ENCODE results near the gene STIM1.
A peak's percentile ranks its signal among the peaks of the same experiment; 100 is the strongest.

The STIM1 gene

GRCh38 chr11:4087551-4087950, 232.1 kb downstream of the STIM1 start:
- peak; percentile 24 for FAIRE-seq
- TF ChIP-seq TAF1 (IDR thresholded peaks at IDR 0.05; ENCODE audit: borderline replicate concordance, low read depth, low read length) (no peak), POLR2A (IDR thresholded peaks at IDR 0.05; ENCODE audit: low read depth, low read length) (no peak), POLR2AphosphoS5 (IDR thresholded peaks at IDR 0.05; ENCODE audit: low read depth, low read length) (no peak)
- DNase-seq (ENCODE audit: insufficient read length): no peak

- DNase-seq (ENCODE audit: insufficient read length) (no peak), FAIRE-seq (no peak)
- no peak for TF ChIP-seq TAF1 (IDR thresholded peaks at IDR 0.05; ENCODE audit: borderline replicate concordance, low read depth, low read length)
- TF ChIP-seq POLR2A (IDR thresholded peaks at IDR 0.05; ENCODE audit: low read depth, low read length): no peak
- no peak for TF ChIP-seq POLR2AphosphoS5 (IDR thresholded peaks at IDR 0.05; ENCODE audit: low read depth, low read length)
These were observed 234.8 kb downstream of the STIM1 start for GRCh38 chr11:4090258-4090657.

GRCh38 chr11:4092026-4092425, 236.6 kb downstream of the STIM1 start:
- no peak for DNase-seq (ENCODE audit: insufficient read length)
- no peak for FAIRE-seq
- TF ChIP-seq TAF1 (IDR thresholded peaks at IDR 0.05; ENCODE audit: borderline replicate concordance, low read depth, low read length) (no peak), POLR2AphosphoS5 (IDR thresholded peaks at IDR 0.05; ENCODE audit: low read depth, low read length) (no peak), POLR2A (IDR thresholded peaks at IDR 0.05; ENCODE audit: low read depth, low read length) (no peak)

GRCh38 chr11:4093519-4094347, 238.3 kb downstream of the STIM1 start:
- DNase-seq (ENCODE audit: insufficient read length): no peak
- peak; percentile 89 for FAIRE-seq
- TF ChIP-seq TAF1 (IDR thresholded peaks at IDR 0.05; ENCODE audit: borderline replicate concordance, low read depth, low read length) (no peak), POLR2A (IDR thresholded peaks at IDR 0.05; ENCODE audit: low read depth, low read length) (no peak), POLR2AphosphoS5 (IDR thresholded peaks at IDR 0.05; ENCODE audit: low read depth, low read length) (no peak)

GRCh38 chr11:4094348-4095291, 239.2 kb downstream of the STIM1 start, which contains the start of gene RRM1:
Gene RRM1 (plus strand): TSS chr11:4094799. CDS start chr11:4095013, 214 bp downstream.
- peak; percentile 75 for DNase-seq (ENCODE audit: insufficient read length)
- FAIRE-seq: peak; percentile 100
- TF ChIP-seq TAF1 (IDR thresholded peaks at IDR 0.05; ENCODE audit: borderline replicate concordance, low read depth, low read length): peak; percentile 71; the same call in 1 of the 2 replicates
- TF ChIP-seq POLR2AphosphoS5 (IDR thresholded peaks at IDR 0.05; ENCODE audit: low read depth, low read length): peak; percentile 88
- peak; percentile 80; the same call in 1 of the 2 replicates for TF ChIP-seq POLR2A (IDR thresholded peaks at IDR 0.05; ENCODE audit: low read depth, low read length)

- TF ChIP-seq TAF1 (IDR thresholded peaks at IDR 0.05; ENCODE audit: borderline replicate concordance, low read depth, low read length) (no peak), POLR2A (IDR thresholded peaks at IDR 0.05; ENCODE audit: low read depth, low read length) (no peak), POLR2AphosphoS5 (IDR thresholded peaks at IDR 0.05; ENCODE audit: low read depth, low read length) (no peak)
- DNase-seq (ENCODE audit: insufficient read length) (no peak), FAIRE-seq (peak; percentile 69)
These were observed 240.2 kb downstream of the STIM1 start for GRCh38 chr11:4095509-4096230.

GRCh38 chr11:4098026-4098621, 242.7 kb downstream of the STIM1 start:
- FAIRE-seq (no peak), DNase-seq (ENCODE audit: insufficient read length) (no peak)
- TF ChIP-seq POLR2AphosphoS5 (IDR thresholded peaks at IDR 0.05; ENCODE audit: low read depth, low read length): no peak
- TF ChIP-seq TAF1 (IDR thresholded peaks at IDR 0.05; ENCODE audit: borderline replicate concordance, low read depth, low read length): no peak
- no peak for TF ChIP-seq POLR2A (IDR thresholded peaks at IDR 0.05; ENCODE audit: low read depth, low read length)

GRCh38 chr11:4102711-4103110, 247.2 kb downstream of the STIM1 start:
- DNase-seq (ENCODE audit: insufficient read length) (no peak), FAIRE-seq (no peak)
- no peak for TF ChIP-seq POLR2AphosphoS5 (IDR thresholded peaks at IDR 0.05; ENCODE audit: low read depth, low read length)
- no peak for TF ChIP-seq TAF1 (IDR thresholded peaks at IDR 0.05; ENCODE audit: borderline replicate concordance, low read depth, low read length)
- TF ChIP-seq POLR2A (IDR thresholded peaks at IDR 0.05; ENCODE audit: low read depth, low read length): no peak

GRCh38 chr11:4103269-4103668, 247.8 kb downstream of the STIM1 start:
- TF ChIP-seq POLR2AphosphoS5 (IDR thresholded peaks at IDR 0.05; ENCODE audit: low read depth, low read length) (no peak), POLR2A (IDR thresholded peaks at IDR 0.05; ENCODE audit: low read depth, low read length) (no peak), TAF1 (IDR thresholded peaks at IDR 0.05; ENCODE audit: borderline replicate concordance, low read depth, low read length) (no peak)
- DNase-seq (ENCODE audit: insufficient read length) (no peak), FAIRE-seq (no peak)

- DNase-seq (ENCODE audit: insufficient read length): no peak
- TF ChIP-seq POLR2A (IDR thresholded peaks at IDR 0.05; ENCODE audit: low read depth, low read length): no peak
- TF ChIP-seq TAF1 (IDR thresholded peaks at IDR 0.05; ENCODE audit: borderline replicate concordance, low read depth, low read length): no peak
- TF ChIP-seq POLR2AphosphoS5 (IDR thresholded peaks at IDR 0.05; ENCODE audit: low read depth, low read length): no peak
- FAIRE-seq: no peak
These were observed 250.5 kb downstream of the STIM1 start for GRCh38 chr11:4105916-4106315.

All from GM12892 (cell line).